H1 (cell line): ENCODE data around the gene CDKN1A. TPM values are rescaled to one million over a fixed set of nuclear protein-coding genes. Genes with fewer than 3 reads are reported as not detected.

Source experiments
- CHD1 ChIP-seq: IDR thresholded peaks from 2 replicates; pipeline ENCODE4 v1.6.1; 2012; ENCODE audit warnings: low read depth, low read length, improper control_type of control experiment
- RXRA ChIP-seq: IDR thresholded peaks from 2 replicates; pipeline ENCODE4 v1.6.1; 2011; ENCODE audit warnings: low read depth, mild to moderate bottlenecking, low read length, moderate library complexity; ENCODE audit not compliant: insufficient read depth
- SAP30 ChIP-seq: fragments of 300-600 bp; sonication (generic); IDR thresholded peaks from 2 replicates; pipeline ENCODE4 v1.7.1; 2012; ENCODE audit warnings: low read length, moderate library complexity, mild to moderate bottlenecking, inconsistent platforms; ENCODE audit not compliant: insufficient read depth, insufficient replicate concordance
- polyA plus RNA-seq, 7 experiments: library from polyadenylated mRNA; depleted of rRNA in 3 of 7; stranded (reverse) in 5 of 7; unstranded in 2 of 7; fragments of >200 nt in 5 of 7; fragments of 200-250 nt in 2 of 7; gene quantifications; 1 replicate in 5 of 7; 2 replicates in 1 of 7; 4 replicates in 1 of 7; pipeline versions ENCODE4 v1.2.1 to v1.2.3, GENCODE V29; 2011 to 2013; ENCODE audit warnings: missing spikeins in 2 of 7, mixed read lengths in 2 of 7
- total RNA-seq: library from RNA; stranded (reverse); fragmentation: NEBNext Ultra II Directional; extraction: Animal tissue kit (Norgen Biotek cat#: 25700); gene quantifications from 2 replicates; pipeline ENCODE4 v1.2.1, GENCODE V29; 2021

The CDKN1A gene
- total and polyA plus RNA-seq, 2 of the 8 experiments (the other 6 are each of a cell fraction or from before 2014, with no cell fraction given) = 15.2 to 36.0 TPM

DNA sequence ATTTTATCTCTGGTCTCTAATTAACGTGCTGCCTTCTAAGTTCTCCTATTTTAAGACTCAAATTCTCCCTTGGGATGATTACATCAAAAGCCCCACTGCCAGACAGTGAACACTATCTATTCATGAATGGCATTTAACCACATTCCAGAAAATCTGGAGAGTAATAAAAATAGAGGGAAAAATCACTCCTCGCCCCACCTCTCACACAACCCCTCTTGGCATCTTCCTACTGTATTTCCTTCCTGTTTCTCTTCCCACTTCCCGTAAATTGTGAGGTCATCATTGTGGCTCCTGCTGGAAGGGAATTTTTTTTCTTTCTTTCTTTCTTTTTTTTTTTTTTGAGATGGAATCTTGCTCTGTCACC lies 50.6 kb downstream of the CDKN1A start (continued):
- no peak for TF ChIP-seq CHD1
- TF ChIP-seq RXRA = no peak
- TF ChIP-seq SAP30 = no peak
